CD4-positive, alpha-beta memory T cell (primary cell): ENCODE results near the gene HOXC9. TPM values are rescaled to one million over a fixed set of nuclear protein-coding genes. Genes with fewer than 3 reads are reported as not detected.
"Not testable (repeated sequence)": the region's sequence is repeated elsewhere in the genome, so short reads cannot be mapped to it uniquely, and the experiment has no call there.

Source experiments
- CTCF ChIA-PET: fragments of 350-600 bp; sonication (Branson Sonifier 250); formaldehyde crosslinking; loops from one replicate; lab custom pipeline; 2021; ENCODE audit warnings: inconsistent platforms; ENCODE audit not compliant: partially characterized antibody; lab: Charles Lee
- POLR2A ChIA-PET: fragments of 350-600 bp; sonication (Branson Sonifier 250); formaldehyde crosslinking; loops from one replicate; lab custom pipeline; 2021; ENCODE audit not compliant: partially characterized antibody; lab: Charles Lee
- DNase-seq, 5 donors: peaks; one replicate each; pipeline versions ENCODE4 v3.0.0 to v3.0.0-alpha.2; 2020 to 2022; ENCODE audit warnings: mixed read lengths in 1 of 5
- H3K27ac ChIP-seq: one replicate; pipeline ENCODE4 v1.7.0; 2013; ENCODE audit warnings: low read depth, low read length
- H3K27me3 ChIP-seq: 2 replicates; pipeline ENCODE4 v1.7.0; 2013; ENCODE audit warnings: mild to moderate bottlenecking, low read length, moderate library complexity; ENCODE audit not compliant: insufficient read depth
- H3K36me3 ChIP-seq: 2 replicates; pipeline ENCODE4 v1.7.0; 2013; ENCODE audit warnings: mild to moderate bottlenecking, low read length, moderate library complexity; ENCODE audit not compliant: insufficient read depth
- H3K4me1 ChIP-seq: 2 replicates; pipeline ENCODE4 v1.7.0; 2013; ENCODE audit warnings: mild to moderate bottlenecking, low read length, moderate library complexity; ENCODE audit not compliant: insufficient read depth
- H3K4me3 ChIP-seq, 2 donors: one replicate each; pipeline ENCODE4 v1.7.0; 2013; ENCODE audit warnings: low read length in 2 of 2, mild to moderate bottlenecking in 1 of 2
- H3K9me3 ChIP-seq, 2 donors: one replicate each; pipeline ENCODE4 v1.7.0; 2013; ENCODE audit warnings: low read length in 2 of 2, control low read depth in 1 of 2; ENCODE audit not compliant: control insufficient read depth in 1 of 2
- H3K27ac Mint-ChIP-seq, 7 donors: one replicate each; pipeline ENCODE4 v1.8.0; 2020 to 2021; ENCODE audit warnings: mixed read lengths in 7 of 7, mild to moderate bottlenecking in 6 of 7, inconsistent platforms in 3 of 7, moderate library complexity in 3 of 7
- H3K27me3 Mint-ChIP-seq, 2 donors: one replicate each; pipeline ENCODE4 v1.8.0; 2020 to 2021; ENCODE audit warnings: mixed read lengths in 2 of 2
- H3K36me3 Mint-ChIP-seq, 2 donors: one replicate each; pipeline ENCODE4 v1.8.0; 2020 to 2021; ENCODE audit warnings: mixed read lengths in 2 of 2, inconsistent platforms in 1 of 2, mild to moderate bottlenecking in 1 of 2
- H3K4me1 Mint-ChIP-seq, 4 donors: one replicate each; pipeline ENCODE4 v1.8.0; 2020 to 2021; ENCODE audit warnings: mixed read lengths in 4 of 4, mild to moderate bottlenecking in 1 of 4
- H3K4me3 Mint-ChIP-seq, 8 donors: one replicate each; pipeline ENCODE4 v1.8.0; 2020 to 2021; ENCODE audit warnings: mixed read lengths in 8 of 8, mild to moderate bottlenecking in 7 of 8, moderate library complexity in 6 of 8, inconsistent platforms in 3 of 8
- H3K9me3 Mint-ChIP-seq, 8 donors: one replicate each; pipeline ENCODE4 v1.8.0; 2020 to 2021; ENCODE audit warnings: mixed read lengths in 8 of 8, mild to moderate bottlenecking in 5 of 8, inconsistent platforms in 3 of 8, moderate library complexity in 1 of 8
- intact Hi-C: fragments of 100-400 bp; cut with micrococcal nuclease; formaldehyde crosslinking; loops from one replicate; pipeline ENCODE4 v1.15.1; 2023
- polyA plus RNA-seq, 2 donors: library from polyadenylated mRNA; unstranded; fragments of 300-500 nt; fragmentation: Illumina TruSeq; gene quantifications; one replicate each; pipeline ENCODE4 v1.2.3, GENCODE V29; 2021
- total RNA-seq, 2 experiments: library from RNA; stranded (reverse); gene quantifications; one replicate each; pipeline ENCODE4 v1.2.3, GENCODE V29; 2021

Gene HOXC9
- total and polyA plus RNA-seq, 4 experiments from 2014 or later, result not detected

DNA sequence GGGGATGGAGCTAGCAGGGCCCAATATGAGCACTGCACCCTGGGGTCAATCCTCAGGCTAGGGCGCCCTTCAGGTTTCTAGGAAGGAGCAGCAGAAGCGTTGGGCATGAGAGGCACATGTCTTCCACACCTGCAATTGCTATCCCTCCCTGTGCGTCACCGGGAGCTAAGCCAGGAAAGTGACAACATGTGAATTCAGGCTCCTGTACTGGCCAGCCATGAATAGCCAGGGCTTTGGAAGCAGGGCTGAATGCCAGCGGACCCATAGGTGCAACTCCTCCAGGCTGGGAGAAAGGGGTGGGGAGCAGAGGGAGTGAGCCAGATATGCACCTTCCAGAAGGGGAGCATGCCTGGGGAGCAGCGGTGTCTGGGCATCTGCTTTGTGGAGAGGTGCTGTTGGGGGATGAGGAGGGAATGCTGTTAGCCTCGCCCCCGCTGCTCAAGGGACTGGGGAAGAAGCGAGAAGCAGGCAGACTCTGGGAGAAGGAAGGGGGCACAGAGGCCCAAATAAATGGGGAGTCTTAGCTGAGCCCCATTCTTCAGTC, 39.0 kb downstream of the HOXC9 start:
- Histone ChIP-seq H3K36me3 (no peaks in the 10 kb centered on the region), H3K4me1 (peaks cover 6% of the 10 kb centered on the region), H3K4me3 (no peak overlapping the region), H3K27ac (no peak overlapping the region), H3K27me3 (peaks cover 46% of the 10 kb centered on the region), H3K9me3 (no peaks in the 10 kb centered on the region)
- no peak for DNase-seq
- CTCF ChIA-PET, result no interaction called here
- H3K36me3 Mint-ChIP-seq, result no peaks in the 10 kb centered on the region
- no peak overlapping the region for H3K27ac Mint-ChIP-seq
- peaks cover 0 to 5% (median 0%) of the 10 kb centered on the region in 8 donors for H3K9me3 Mint-ChIP-seq
- intact Hi-C loops, result no loop called here
- H3K4me3 Mint-ChIP-seq, result no peak overlapping the region
- H3K4me1 Mint-ChIP-seq, result peaks cover 3 to 9% (median 7%) of the 10 kb centered on the region in 4 donors
- H3K27me3 Mint-ChIP-seq, result peaks cover 54 to 71% of the 10 kb centered on the region in 2 donors
- POLR2A ChIA-PET, result no interaction called here

DNA sequence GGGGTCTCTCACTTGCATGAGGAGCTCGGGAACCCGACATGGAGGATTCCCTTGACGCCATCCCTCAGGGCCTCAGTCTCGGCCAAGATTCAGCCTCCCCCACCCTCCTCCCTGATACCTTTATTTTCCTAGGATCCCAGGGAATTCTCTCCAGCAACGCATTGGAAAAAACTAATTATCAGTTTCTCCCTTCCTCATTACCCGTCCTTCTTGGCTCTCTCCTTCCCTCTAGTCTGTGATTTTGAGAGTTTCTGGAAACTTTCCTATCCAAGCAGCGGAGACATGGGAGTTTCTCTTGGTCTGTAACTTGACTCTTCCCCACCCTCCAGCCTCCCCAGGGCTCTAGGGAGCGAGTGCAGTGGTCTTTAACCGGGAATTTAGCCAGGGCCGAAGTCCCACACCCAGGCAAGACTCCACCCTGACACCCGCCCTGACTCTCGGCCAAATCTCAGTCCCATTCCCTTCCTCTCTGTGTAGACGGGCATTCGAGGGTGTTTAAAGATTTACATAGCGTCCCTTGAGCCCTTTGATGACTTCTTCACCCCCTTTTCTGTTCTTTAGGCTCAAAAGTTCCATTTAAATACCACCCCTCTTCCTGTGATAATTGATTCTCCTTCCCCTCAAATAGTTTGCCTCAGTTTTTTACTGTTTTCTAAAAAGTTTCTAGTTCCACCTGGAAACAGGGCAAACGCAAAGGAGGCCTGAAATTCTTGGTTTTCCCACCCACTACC, 39.6 kb downstream of the HOXC9 start:
- peaks cover 2 to 6% (median 4%) of the 10 kb centered on the region in 4 donors for H3K4me1 Mint-ChIP-seq
- no peak for DNase-seq
- POLR2A ChIA-PET, result no interaction called here
- CTCF ChIA-PET, result no interaction called here
- no peak overlapping the region for H3K27ac Mint-ChIP-seq
- H3K36me3 ChIP-seq, result no peaks in the 10 kb centered on the region
- H3K36me3 Mint-ChIP-seq, result no peaks in the 10 kb centered on the region
- intact Hi-C loops, result no loop called here
- H3K27me3 Mint-ChIP-seq, result peaks cover 57 to 74% of the 10 kb centered on the region in 2 donors
- no peaks in the 10 kb centered on the region for H3K4me1 ChIP-seq
- H3K9me3 ChIP-seq, result no peaks in the 10 kb centered on the region
- no peak overlapping the region for H3K27ac ChIP-seq
- peaks cover 0 to 3% (median 0%) of the 10 kb centered on the region in 8 donors for H3K9me3 Mint-ChIP-seq
- no peak overlapping the region for H3K4me3 Mint-ChIP-seq
- peaks cover 46% of the 10 kb centered on the region for H3K27me3 ChIP-seq
- no peak overlapping the region for H3K4me3 ChIP-seq

GRCh38 chr12:54040148-54040494, 40.2 kb downstream of the HOXC9 start:
- no peaks in the 10 kb centered on the region for H3K36me3 ChIP-seq
- Mint-ChIP-seq H3K4me3 (no peak overlapping the region), H3K36me3 (no peaks in the 10 kb centered on the region), H3K27me3 (peaks cover 58 to 76% of the 10 kb centered on the region in 2 donors), H3K4me1 (peaks cover under 1 to 4% (median 1%) of the 10 kb centered on the region in 4 donors), H3K27ac (no peak overlapping the region), H3K9me3 (peaks cover 0 to 2% (median 0%) of the 10 kb centered on the region in 8 donors)
- no peak overlapping the region for H3K4me3 ChIP-seq
- no peak for DNase-seq
- H3K4me1 ChIP-seq, result no peaks in the 10 kb centered on the region
- CTCF ChIA-PET, result no interaction called here
- intact Hi-C loops, result no loop called here
- H3K27me3 ChIP-seq, result peaks cover 46% of the 10 kb centered on the region
- POLR2A ChIA-PET, result no interaction called here
- no peaks in the 10 kb centered on the region for H3K9me3 ChIP-seq
- H3K27ac ChIP-seq, result no peak overlapping the region

GRCh38 chr12:54040648-54041047, 40.7 kb downstream of the HOXC9 start:
- ChIA-PET CTCF (interaction anchor here (1.2 kb wide), 1 partner anchor 13 kb away, joined by 3 read pairs; the partner anchor contains the start of gene HOXC4), POLR2A (no interaction called here)
- H3K27ac ChIP-seq, result no peak overlapping the region
- Mint-ChIP-seq H3K27ac (no peak overlapping the region), H3K4me1 (peaks cover 0 to 4% (median under 1%) of the 10 kb centered on the region in 4 donors), H3K36me3 (no peaks in the 10 kb centered on the region), H3K4me3 (no peak overlapping the region), H3K27me3 (peaks cover 59 to 76% of the 10 kb centered on the region in 2 donors), H3K9me3 (peaks cover 0 to 2% (median 0%) of the 10 kb centered on the region in 8 donors)
- DNase-seq, result no peak
- no peaks in the 10 kb centered on the region for H3K9me3 ChIP-seq
- H3K4me3 ChIP-seq, result no peak overlapping the region
- H3K4me1 ChIP-seq, result no peaks in the 10 kb centered on the region
- intact Hi-C loops, result no loop called here
- peaks cover 48% of the 10 kb centered on the region for H3K27me3 ChIP-seq
- H3K36me3 ChIP-seq, result no peaks in the 10 kb centered on the region

- H3K4me3 Mint-ChIP-seq, result no peak overlapping the region
- no peaks in the 10 kb centered on the region for H3K36me3 Mint-ChIP-seq
- H3K27ac Mint-ChIP-seq, result no peak overlapping the region
- POLR2A ChIA-PET, result interaction anchor here (0.6 kb wide), 1 partner anchor 13 kb away, joined by 5 read pairs; no protein-coding TSS in a partner anchor
- CTCF ChIA-PET, result interaction anchor here (0.6 to 1.2 kb wide), 2 partner anchors 13 to 151 kb away, joined by 3 read pairs; partner anchors contain the start of gene HOXC4
- Histone ChIP-seq H3K4me3 (no peak overlapping the region), H3K27me3 (peaks cover 53% of the 10 kb centered on the region), H3K4me1 (no peaks in the 10 kb centered on the region), H3K9me3 (no peaks in the 10 kb centered on the region), H3K27ac (no peak overlapping the region), H3K36me3 (no peaks in the 10 kb centered on the region)
- peaks cover 0 to 2% (median 0%) of the 10 kb centered on the region in 8 donors for H3K9me3 Mint-ChIP-seq
- H3K27me3 Mint-ChIP-seq, result peaks cover 58 to 74% of the 10 kb centered on the region in 2 donors
- H3K4me1 Mint-ChIP-seq, result peaks cover 0 to 4% (median under 1%) of the 10 kb centered on the region in 4 donors
- intact Hi-C loops, result no loop called here
- DNase-seq, result no peak
These were observed 41.2 kb downstream of the HOXC9 start for GRCh38 chr12:54041097-54041690.

GRCh38 chr12:54042033-54042432, 42.1 kb downstream of the HOXC9 start:
- H3K4me3 Mint-ChIP-seq, H3K4me1 ChIP-seq, CTCF ChIA-PET: not testable (repeated sequence)

More at GRCh38 chr12:54042033-54042432, 42.1 kb downstream of the HOXC9 start:
- DNase-seq, H3K9me3 ChIP-seq, H3K36me3 Mint-ChIP-seq, H3K27ac Mint-ChIP-seq, H3K36me3 ChIP-seq, intact Hi-C loops, POLR2A ChIA-PET, H3K4me1 Mint-ChIP-seq, H3K9me3 Mint-ChIP-seq, H3K27ac ChIP-seq, H3K4me3 ChIP-seq: not testable (repeated sequence)
- peaks cover 62 to 77% of the 10 kb centered on the region in 2 donors for H3K27me3 Mint-ChIP-seq
- H3K27me3 ChIP-seq, result peaks cover 60% of the 10 kb centered on the region
